GM19351 (cell line): ENCODE data around the gene CTF1.
A peak's percentile ranks its signal among the peaks of the same experiment; 100 is the strongest.
"Not testable (repeated sequence)": the region's sequence is repeated elsewhere in the genome, so short reads cannot be mapped to it uniquely, and the experiment has no call there.

Experiments
- ATAC-seq: cut with Tn5 transposase; IDR thresholded peaks from one replicate; pipeline ENCODE4 v1.9.1; 2021; ENCODE audit warnings: mild to moderate bottlenecking, moderate library complexity; ENCODE audit not compliant: unreplicated experiment

The CTF1 gene

DNA sequence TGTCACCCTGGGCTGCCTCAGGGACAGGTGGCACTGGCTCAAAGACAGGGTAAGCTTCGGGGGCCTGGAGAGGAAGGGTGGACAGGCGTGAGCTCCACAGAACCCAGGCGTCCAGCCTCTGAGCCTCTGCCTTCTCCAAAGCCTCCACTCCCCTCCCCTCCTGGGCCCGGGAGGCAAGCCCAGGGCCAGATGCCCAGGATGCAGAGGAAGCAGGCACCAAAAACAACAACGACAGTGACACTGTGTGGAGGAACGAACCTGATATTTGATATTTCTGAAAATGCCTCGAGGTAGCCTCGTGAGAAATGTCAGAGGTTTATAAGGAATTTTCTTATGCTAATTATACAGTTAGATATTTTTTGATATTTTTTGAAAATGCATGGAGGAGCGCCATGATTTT lies 8.5 kb upstream of the CTF1 start:
- no peak for ATAC-seq

DNA sequence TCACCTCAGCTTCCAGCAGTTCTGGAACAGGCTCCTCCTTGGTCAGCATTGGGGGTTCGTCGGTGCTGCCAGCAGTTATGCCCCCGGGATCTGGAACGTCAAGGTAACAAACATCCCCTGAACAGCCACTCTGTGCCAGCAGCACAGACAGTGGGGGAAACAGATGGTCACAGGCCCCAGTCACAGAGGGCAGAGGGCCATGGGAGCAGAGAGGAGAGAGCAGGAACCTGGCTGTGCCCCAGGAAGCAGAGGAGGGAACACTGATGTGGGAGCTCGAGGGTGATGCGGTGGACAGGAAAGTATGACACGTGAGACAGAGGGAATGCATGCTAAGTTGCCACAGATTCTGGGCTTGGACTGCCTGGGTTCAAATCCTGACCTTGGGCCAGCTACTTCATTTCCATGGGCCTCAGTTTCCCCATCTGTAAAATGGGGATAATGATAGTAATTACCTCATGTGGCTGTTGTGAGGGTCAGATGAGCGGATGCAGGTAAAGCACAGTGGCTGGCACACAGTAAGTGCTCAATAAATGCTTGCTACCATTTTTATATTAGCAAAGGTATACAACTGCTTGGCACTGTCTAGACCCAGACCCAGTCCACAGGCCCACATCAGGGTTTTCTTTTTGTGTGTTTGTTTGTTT lies 7.4 kb upstream of the CTF1 start:
- no peak for ATAC-seq

DNA sequence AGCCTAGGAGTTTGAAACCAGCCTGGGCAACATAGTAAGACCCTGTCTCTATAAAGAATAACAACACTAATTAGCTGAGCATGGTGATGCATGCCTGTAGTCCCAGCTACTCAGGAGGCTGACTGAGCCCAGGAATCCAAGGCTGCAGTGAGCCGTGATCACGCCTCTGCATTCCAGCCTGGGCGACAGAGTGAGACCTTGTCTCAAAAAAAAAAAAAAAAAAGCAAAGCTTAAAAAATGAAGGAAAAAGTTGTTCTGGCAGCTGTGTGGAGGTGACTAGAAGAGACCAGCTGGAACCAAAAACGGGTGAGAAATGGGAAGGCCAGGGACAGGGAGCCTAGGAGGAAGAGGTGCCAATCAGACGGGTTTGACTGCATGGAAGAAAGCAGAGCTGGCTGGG lies 6.7 kb upstream of the CTF1 start:
- no peak for ATAC-seq

DNA sequence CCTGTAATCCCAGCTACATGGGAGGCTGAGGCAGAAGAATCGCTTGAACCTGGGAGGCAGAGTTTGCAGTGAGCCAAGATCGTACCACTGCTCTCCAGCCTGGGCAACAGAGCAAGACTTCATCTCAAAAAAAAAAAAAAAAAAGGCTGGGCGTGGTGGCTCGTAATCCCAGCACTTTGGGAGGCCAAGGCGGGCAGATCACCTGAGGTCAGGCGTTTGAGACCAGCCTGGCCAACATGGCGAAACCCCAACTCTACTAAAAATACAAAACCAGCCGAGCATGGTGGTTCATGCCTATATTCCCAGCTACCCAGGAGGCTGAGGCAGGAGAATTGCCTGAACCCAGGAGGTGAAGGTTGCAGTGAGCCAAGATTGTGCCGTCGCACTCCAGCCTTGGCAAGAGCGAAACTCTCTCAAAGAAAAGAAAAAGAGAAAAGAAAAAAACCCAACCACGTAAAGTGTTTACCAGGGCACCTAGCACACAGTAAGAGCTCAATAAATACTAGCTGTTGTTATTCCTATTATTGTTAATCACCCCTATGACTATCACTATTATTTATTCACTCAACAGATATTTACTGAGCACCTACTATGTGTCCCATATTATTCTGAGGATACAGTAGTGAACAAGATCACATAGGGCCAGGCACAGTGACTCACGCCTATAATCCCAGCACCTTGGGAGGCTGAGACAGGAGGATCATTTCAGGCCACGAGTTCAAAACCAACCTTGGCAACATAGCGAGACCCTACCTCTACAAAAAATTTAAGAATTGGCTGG lies 5.2 kb upstream of the CTF1 start:
- not testable (repeated sequence) for ATAC-seq

DNA sequence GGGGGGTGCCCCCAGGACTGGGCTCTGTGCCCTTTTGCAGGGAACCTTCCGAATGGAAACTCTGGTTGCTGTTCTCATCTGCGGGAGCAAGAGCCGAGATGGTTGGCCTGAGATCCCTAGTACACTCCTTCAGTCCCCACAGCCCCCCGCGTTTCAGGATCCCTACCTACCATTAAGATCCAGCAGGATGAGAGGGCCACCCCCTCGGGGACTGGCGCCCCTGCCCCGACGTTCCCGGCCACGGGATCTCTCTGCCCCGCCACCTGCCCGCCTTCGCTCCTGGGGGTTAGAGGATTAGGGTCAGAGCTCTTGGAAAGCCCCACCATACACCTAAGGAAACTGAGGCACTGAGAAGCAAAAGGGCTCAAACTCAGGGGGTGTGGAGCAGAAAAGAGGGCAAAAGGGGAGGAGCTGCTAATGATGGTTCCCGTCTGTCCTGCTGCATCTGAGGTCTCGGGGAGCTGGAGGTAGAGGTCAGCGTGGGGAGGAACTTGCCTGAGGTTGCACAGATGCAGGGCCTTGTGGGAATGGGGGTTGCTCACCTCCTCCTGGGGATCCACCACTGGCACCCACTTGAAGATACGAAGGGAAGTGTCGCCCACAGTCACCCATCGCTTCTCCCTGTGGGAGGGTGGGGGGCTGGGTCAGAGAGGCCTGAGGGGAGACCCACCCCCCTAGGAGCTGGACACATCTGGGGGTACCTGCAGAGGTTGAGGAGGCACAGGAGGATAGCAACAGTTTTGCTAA lies 3.6 kb upstream of the CTF1 start:
- ATAC-seq = no peak

DNA sequence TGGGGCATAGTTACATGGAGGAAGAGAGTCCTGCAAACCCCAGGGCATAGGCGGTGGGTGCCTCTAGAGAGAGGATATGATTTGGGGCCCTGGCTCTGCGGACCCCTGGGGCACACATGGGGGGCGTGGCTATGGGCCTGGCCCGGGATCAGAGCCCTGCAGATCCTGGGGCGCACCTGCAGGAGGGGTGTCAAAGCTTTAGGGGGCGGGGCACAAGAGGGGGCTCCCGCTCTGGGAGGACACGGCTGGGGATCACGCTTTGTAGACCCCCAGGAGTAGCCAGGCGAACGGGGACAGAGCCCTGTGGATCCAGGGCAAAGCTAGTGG lies 3.0 kb upstream of the CTF1 start:
- ATAC-seq = no peak

DNA sequence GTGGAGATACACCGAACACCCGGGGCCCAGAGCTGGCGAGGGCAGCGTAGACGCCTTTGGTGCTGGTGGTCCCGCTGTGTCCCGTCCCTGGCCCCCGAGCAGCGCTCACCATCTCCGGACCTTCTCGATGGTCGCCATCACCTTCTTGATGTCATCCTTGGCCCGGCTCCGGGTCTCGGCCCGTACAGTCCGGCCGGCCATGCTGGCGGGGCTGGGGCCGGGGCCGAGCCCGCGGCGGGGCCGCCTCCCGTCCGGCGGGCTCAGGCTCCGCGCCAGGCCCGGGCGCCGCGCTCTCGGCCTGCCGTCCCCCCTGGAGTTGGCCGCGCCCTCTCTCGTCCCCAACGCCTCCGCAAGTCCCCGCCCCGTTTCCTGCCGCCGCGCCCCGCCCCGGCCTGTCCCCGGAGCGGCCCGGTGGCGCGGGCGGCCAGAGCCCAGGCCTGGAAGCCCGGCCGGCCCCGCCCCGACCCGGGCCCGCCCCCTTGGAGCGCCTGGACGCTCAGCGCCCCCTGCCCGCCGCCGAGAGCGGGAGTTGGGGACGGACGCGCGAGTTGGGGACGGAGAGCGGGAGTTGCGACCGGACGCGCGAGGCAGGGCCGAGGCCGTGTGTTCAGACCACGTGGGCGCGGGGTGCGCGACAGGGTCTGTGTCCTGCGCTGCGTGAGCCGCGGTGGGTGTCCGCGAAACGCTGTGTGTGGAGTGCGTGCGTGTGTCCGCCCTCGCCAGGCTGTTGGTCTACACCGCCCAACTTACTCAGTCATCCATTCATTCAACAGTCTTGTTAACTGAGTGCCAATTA lies 2.5 kb upstream of the CTF1 start, which contains the start of gene BCL7C:
Gene BCL7C (minus strand): TSS at position 334 of the 796 bp plus-strand sequence. CDS start 133 bp downstream, at position 201.
- ATAC-seq = peak; percentile 68

DNA sequence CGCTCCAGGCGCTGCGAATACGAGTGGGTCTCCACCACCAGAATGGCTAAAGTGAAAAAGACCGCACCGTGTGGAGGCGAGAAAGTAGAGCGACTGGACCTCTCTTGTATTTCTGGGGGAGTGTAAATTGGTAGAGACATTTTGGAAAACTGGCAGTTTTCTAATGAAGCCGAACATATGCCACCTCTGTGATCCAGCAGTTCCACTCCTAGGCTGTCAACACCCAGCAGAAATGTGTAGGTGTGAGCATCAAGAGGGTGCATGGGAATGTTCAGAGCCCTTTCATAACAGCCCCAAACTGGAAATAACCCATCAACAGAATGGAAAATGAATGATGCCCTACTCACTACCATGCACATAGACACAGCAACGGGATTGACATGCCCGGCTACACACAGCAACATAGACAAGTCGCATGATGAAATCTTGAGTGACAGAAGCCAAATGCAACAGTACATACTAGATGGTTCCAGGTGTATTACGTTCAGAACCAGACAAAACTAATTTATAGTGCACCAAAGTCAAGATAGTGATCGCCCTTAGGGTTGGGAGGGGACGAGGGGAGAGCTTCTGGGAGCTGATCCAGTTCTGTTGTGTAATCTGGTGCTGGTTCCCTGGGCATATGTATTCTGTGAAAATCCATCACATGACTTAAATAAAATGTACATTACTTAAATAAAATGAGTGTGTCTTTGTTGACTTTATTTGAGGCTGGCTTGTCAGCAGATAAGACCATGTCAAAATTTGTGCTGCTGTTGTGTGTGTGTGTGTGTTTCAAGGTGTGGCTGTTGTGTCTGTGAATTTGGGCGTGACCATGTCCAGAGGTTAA lies 1.7 kb upstream of the CTF1 start:
- no peak for ATAC-seq

DNA sequence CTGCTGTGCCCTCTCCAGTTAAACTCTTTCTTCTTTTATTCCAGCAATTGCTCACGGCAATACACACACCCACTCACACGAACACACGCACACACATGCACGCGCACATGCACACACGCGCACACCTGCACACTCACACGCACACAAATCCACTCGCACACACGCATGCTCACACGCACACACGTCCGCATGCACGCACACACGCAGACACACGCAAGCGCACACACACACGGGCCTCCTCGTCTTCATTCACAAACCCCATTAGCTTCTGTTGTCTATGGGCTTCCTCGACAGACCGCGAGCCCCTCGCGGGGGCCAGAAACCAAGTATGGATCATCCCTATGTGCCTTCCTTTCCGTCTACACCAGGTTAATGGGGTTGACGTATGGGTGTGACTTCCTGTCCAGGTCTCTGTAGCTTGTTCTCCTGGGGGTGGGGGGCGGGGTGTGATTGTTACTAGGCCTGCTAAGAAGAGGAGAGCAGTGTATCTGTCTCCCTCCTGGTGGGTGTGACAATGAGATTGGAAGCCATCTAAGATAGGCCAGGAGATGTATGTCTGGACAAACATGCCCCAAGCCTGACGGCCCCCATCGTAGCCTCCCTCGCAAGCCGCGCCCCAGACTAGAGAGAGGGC lies 670 bp upstream of the CTF1 start:
- ATAC-seq = no peak

DNA sequence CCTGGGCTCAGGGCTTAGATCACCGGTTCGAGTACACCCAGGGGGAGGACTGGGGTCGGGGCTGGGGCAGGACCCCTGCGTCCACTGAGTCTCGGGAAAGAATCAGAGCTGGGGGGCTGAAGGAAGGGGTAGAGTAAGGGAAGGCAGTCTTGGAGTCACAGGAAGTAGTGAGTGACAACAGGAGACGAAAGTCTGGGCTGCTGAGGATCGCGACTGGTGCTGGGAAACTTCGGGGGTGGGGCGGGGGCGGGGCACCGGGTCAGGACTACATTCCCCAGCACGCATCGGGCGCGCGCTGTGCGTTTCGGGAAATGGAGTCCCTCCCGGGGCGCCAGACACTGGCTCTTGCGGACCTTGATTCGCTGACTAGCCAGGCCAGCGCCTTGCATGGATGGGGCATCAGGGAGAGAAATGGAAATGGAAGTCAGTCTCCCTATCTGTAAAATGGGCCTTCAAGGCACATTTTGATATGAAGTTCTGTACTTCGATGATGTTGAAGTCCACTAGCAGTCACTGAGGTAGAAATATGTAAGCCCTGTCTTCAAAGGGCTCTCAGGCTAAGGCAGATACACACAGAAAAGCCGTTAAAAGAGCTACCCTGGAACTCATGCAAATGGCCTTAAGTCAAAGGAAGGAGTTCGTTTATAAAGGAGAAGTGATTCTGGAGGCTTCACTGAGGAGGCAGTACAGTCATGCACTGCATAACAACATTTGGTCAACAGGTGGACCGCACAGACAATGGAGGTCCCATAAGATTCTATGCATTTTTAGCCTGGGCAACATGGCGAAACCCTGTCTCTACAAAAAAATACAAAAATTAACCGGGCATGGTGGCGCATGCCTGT lies 697 bp downstream of the CTF1 start:
- ATAC-seq = no peak

DNA sequence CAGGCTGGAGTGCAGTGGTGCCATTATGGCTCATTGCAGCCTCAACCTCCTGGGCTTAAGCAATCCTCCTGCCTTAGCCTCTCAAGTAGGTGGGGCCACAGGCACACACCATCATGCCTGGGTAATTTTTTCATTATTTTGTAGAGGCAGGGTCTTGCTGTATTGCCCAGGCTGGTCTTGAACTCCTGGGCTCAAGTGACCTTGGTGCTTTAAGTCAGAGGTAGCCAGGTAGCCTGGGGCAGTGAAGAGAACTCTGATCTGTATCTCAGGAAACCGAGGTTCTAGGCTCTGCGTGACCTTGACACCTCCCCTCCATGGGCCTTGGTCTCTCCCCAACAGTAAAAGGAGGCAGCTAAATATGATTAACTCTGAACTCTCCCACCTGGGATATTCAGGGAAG lies 3.4 kb downstream of the CTF1 start:
- ATAC-seq = no peak

DNA sequence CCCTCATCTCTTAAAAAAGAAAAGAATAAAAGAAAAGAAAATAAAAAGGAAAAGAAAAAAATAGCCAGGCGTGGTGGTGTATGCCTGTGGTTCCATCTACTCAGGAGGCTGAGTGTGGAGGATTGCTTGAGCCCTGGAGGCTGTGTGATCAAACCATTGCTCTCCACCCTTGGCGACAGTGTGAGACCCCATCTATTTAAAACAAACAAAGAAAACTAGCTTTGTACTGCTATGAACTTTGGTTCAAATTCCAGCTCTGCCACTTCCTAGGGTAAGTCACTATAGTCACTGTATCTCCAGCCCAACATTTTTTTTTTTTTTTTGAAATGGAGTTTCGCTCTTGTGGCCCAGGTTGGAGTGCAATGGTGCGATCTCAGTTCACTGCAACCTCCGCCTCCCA lies 4.2 kb downstream of the CTF1 start:
- no peak for ATAC-seq

DNA sequence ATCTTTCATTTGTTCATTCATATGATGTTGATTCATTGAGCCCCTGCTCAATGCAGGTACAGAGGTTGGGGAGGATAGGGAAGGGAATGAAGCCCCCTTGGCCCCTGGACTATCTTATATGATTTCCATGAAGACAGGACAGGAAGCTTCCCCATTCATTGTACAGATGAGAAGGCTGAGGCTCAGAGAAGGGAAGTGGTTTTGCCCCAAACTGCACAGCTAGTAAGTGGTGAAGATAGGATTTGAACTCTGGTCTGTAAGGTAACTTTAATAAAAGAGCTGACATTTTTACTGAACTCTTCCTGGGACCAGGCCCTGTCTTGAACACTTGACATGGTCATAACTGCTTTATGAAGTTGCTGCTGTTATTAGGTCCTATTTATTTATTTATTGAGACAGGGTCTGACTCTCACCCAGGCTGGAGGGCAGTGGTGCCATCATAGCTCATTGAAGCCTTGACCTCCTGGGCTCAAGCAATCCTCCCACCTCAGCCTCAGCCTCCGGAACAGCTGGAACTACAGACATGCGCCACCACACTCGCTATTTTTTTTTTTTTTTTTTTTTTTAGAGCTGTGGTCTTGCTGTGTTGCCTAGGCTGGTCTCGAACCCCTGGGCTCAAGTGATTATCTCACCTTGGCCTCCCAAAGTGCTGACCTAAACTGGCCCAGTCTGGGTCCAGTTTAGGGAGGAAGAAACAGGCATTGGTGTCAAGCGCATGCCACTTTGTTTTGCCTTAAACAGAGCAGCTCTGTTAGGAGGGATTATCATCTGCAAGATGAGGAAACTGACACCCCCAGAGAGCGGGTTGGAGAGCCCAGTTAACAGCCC lies 5.0 kb downstream of the CTF1 start:
- no peak for ATAC-seq

DNA sequence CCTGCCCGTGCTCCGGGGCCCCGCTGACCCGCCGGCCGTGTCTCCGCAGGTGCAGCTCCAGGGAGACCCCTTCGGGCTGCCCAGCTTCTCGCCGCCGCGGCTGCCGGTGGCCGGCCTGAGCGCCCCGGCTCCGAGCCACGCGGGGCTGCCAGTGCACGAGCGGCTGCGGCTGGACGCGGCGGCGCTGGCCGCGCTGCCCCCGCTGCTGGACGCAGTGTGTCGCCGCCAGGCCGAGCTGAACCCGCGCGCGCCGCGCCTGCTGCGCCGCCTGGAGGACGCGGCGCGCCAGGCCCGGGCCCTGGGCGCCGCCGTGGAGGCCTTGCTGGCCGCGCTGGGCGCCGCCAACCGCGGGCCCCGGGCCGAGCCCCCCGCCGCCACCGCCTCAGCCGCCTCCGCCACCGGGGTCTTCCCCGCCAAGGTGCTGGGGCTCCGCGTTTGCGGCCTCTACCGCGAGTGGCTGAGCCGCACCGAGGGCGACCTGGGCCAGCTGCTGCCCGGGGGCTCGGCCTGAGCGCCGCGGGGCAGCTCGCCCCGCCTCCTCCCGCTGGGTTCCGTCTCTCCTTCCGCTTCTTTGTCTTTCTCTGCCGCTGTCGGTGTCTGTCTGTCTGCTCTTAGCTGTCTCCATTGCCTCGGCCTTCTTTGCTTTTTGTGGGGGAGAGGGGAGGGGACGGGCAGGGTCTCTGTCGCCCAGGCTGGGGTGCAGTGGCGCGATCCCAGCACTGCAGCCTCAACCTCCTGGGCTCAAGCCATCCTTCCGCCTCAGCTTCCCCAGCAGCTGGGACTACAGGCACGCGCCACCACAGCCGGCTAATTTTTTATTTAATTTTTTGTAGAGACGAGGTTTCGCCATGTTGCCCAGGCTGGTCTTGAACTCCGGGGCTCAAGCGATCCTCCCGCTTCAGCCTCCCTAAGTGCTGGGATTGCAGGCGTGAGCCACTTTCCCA lies 5.9 kb downstream of the CTF1 start:
- ATAC-seq = peak; percentile 67

DNA sequence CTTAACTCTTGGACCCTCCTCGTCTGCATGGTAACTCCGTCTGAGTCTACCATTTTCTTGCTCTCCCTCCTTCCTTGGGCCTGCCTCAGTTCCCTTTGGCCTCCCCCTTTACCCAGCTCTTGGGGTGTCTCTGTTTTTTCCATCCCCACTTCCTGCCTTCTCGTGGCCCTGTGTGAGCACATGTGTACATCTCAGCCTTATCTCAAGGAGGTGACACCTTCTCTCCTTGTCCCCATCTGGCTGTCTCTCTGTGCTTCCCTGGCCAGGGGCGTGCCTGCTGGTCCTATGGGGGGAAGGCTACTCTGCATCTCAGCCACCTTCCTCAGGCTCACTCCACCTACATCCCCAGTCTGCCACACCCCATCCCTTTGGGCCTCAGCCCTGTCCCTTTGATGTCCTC lies 6.6 kb downstream of the CTF1 start:
- ATAC-seq = no peak

DNA sequence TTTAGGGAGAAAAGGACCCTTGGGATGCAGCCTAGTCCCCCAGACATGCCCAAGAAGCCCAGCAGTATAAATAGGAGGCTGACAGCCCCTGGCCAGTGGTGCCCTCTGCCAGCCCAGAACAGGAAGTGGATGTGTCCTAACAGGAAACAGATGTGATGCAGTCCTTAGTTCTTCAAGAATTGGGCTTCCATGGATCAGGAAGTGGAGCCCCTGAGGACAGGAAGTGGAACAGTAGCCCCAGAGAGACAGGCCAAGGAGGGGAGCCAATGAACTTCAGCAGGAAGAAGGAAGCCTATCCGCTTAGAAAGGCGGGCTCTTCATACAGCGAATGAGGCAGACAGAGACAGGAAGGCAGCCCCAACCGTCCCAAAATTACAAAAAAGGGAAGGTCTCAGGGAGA lies 7.2 kb downstream of the CTF1 start:
- ATAC-seq = no peak
